Neuron (in vitro differentiated cells): ENCODE results near the gene BRAF.
"Not testable (repeated sequence)": the region's sequence is repeated elsewhere in the genome, so short reads cannot be mapped to it uniquely, and the experiment has no call there.

ENCODE experiments used
- H2AFZ ChIP-seq: one replicate; pipeline ENCODE4 v1.6.1; 2013; ENCODE audit warnings: low read depth, mild to moderate bottlenecking, inconsistent platforms, low read length, moderate library complexity
- H3K27me3 ChIP-seq: one replicate; pipeline ENCODE4 v1.6.1; 2013; ENCODE audit warnings: low read length; ENCODE audit not compliant: insufficient read depth
- H3K36me3 ChIP-seq: one replicate; pipeline ENCODE4 v1.6.1; 2013; ENCODE audit warnings: low read length; ENCODE audit not compliant: insufficient read depth
- H3K4me1 ChIP-seq: one replicate; pipeline ENCODE4 v1.6.1; 2013; ENCODE audit warnings: low read length; ENCODE audit not compliant: insufficient read depth
- H3K4me3 ChIP-seq: 2 replicates; pipeline ENCODE4 v1.5.1; 2013; ENCODE audit warnings: mild to moderate bottlenecking, low read length, moderate library complexity
- H3K9me3 ChIP-seq: one replicate; pipeline ENCODE4 v1.6.1; 2013; ENCODE audit warnings: low read length

Gene BRAF

DNA sequence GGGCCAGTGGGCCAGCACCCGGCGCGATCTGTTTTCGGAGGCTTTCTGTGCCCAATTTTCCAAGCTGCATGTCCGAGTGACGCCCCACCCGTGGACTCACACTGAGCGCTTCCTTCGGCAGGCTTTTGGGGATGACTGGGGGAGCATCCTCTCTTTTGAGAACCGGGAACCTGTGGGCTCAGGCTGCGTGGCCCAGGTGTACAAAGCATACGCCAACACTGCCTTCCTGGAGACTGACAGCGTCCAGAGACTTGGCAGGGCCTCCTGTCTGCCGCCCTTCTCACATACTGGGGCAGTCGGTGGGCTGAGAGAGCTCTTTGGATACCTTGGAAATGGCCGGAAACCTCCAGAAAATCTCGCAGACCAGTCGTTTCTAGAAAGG is 251.0 kb downstream of the BRAF start:
- H3K4me3 ChIP-seq: no peak overlapping the region
- no peaks in the 10 kb centered on the region for H3K9me3 ChIP-seq
- H3K4me1 ChIP-seq: no peaks in the 10 kb centered on the region
- no peak overlapping the region for H2AFZ ChIP-seq
- H3K27me3 ChIP-seq: no peaks in the 10 kb centered on the region
- H3K36me3 ChIP-seq: no peaks in the 10 kb centered on the region

DNA sequence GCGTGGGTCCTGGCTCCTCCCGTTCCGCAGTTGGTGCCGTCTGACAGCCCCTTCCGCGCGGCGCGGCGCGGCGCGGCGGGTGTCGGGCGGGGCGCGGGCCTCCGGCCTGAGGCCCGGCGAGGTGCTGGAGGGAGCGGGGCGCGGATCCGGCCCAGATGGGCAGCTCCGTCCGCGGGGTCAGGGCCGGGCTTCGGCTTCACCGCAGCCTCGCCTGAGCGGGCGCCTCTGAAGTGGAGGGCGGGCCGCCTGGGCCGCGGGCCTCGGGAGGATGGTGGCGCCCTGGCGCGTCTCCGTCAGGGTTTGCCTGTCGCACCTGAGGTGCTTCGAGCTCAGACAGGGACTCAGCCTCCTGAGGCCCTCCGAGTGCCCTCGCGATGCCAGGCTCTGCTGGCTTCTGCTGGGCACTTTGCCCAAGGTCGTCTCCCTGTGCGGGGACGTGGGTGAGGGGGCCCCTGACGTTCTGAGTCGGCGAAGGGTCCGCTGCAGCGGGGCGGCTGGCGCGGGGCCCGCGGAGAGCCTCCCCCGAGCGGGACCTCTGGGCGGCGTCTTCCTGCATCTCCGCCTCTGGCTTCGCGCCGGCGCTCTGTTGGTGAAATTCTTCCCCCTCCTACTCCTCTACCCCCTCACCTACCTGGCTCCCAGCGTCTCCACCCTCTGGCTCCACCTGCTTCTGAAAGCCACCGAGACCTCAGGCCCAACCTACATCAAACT is 251.5 kb downstream of the BRAF start:
- no peaks in the 10 kb centered on the region for H3K4me1 ChIP-seq
- H2AFZ ChIP-seq: peak overlapping the region; percentile 96

DNA sequence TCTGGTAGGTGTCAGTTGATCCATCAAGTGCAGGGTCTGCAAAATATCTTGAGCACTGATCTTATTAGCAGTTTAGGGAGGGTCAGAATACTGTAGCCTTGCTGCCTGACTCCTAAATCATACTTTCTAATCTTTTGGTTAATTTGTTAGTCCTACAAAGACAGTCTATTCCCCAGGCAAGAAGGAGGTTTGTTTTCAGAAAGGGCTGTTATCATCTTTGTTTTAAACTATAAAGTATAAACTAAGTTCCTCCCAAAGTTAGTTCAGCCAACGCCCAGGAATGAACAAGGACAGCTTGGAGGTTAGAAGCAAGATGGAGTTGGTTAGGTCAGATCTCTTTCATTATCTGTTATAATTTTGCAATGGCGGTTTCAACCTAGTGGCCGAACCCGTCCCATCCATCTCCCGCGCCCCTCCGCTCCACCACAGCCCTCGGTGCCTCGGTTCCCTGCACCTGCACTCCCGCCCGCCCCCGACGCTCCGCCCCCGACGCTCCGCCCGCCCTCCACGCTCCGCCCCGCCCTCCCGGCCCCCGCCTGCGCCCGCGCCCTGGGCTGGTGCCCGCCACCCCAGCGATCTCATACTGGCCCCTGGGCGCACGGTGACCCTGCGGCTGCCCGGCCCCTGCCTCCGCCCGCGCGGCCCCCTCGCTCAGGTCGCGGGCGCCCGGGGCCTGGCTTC is 252.2 kb downstream of the BRAF start, which contains the start of gene ADCK2:
Gene ADCK2, plus strand, starts transcription at position 564 of the 681 bp plus-strand sequence. CDS start 386 bp downstream, outside the sequence.
- H2AFZ ChIP-seq: peak within 1 kb of the TSS; percentile 96
- H3K9me3 ChIP-seq: no peaks in the 10 kb centered on the region
- no peaks in the 10 kb centered on the region for H3K4me1 ChIP-seq
- peaks cover 3% of the 10 kb centered on the region for H3K27me3 ChIP-seq
- H3K4me3 ChIP-seq: peak within 1 kb of the TSS; percentile 53
- H3K36me3 ChIP-seq: no peaks in the 10 kb centered on the region

More for the DNA sequence above, 251.5 kb downstream of the BRAF start:
- Histone ChIP-seq H3K9me3 (no peaks in the 10 kb centered on the region), H3K36me3 (no peaks in the 10 kb centered on the region), H3K4me3 (peak overlapping the region; percentile 53), H3K27me3 (peaks cover under 1% of the 10 kb centered on the region)

DNA sequence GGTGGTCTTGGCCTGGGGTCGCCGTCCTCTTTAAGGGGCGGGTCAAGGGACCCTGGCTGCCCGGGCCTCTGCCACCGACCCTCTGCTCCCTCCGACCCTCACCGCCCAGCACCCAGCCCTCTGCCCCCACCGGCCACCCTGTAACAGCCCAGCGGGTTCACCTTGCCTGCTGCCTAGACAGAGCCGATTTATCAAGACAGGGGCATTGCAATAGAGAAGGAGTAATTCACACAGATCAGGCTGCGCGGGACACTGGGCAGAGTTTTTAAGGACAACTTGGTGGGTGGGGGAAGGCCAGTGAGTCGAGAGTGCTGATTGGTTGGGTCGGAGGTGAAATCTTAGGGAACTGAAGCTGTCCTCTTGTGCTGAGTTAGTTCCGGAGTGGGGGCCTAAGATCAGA is 252.8 kb downstream of the BRAF start:
- Histone ChIP-seq H3K9me3 (no peaks in the 10 kb centered on the region), H3K4me3 (peak overlapping the region; percentile 53), H3K4me1 (no peaks in the 10 kb centered on the region), H3K27me3 (peaks cover 4% of the 10 kb centered on the region), H3K36me3 (no peaks in the 10 kb centered on the region), H2AFZ (peak overlapping the region; percentile 82)

DNA sequence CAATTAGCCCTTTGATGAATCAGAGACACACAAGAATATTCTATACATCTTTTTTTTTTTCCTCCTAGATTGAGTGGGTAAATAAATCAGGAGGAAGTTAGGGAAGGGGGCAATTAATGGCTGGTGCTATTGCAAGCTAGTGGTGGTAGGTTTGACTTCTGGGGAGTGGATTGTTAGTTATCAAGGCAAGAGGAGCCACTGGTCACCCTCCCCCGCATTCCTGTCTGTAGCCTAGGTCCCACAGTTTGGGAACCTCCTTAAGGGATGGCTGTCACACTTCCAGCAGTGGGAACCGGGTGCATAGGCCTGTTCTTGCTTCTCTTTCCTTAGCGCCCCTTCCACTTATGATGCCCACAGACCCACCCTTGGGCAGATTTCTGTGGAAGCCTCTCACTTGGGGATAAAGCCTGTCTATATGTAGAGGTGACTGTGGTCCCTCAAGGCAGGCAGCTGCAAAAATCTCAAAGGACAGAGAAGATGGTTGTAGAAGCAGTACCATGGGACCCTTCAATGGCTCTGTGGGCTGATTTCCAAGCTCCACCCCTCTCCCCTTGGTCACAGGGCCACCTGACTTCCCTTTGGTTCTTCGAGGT is 254.3 kb downstream of the BRAF start:
- Histone ChIP-seq H3K4me1 (no peaks in the 10 kb centered on the region), H3K9me3 (no peaks in the 10 kb centered on the region), H3K4me3 (no peak overlapping the region), H3K36me3 (no peaks in the 10 kb centered on the region), H2AFZ (no peak overlapping the region), H3K27me3 (peaks cover 11% of the 10 kb centered on the region)

DNA sequence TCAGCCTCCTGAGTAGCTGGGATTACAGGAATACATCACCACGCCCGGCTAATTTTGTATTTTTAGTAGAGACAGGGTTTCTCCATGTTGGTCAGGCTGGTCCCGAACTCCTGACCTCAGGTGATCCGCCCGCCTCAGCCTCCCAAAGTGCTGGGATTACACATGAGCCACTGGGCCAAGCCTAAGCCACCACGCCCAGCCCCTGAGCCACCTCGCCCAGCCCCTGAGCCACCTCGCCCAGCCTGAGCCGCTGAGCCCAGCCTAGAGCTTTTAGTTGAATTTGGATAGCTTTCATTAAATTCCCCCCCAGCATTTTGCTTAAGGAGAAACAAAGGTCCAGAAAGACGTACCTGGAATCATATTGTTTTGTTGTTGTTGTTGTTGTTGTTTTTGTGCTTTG is 254.9 kb downstream of the BRAF start:
- H3K9me3 ChIP-seq, H2AFZ ChIP-seq, H3K4me3 ChIP-seq, H3K36me3 ChIP-seq, H3K4me1 ChIP-seq: not testable (repeated sequence)
- H3K27me3 ChIP-seq: peaks cover 11% of the 10 kb centered on the region

DNA sequence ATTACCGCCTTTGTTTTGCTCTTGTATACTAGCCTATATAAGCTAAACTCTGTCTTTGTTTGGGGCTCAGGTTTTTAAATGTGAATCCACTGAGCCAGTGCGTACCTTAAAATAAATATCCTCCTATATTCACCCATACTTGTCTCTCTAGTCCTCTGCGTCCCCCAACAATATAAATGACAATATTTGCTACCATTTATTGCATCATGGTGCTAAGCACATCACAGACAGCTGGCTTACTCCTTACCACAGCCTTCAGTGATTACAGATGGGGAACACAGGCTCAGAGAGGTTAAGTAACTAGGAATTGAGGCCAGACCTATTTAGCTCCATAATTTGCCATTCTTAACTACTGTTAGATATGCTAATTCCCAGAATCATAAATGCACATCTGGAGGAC is 255.4 kb downstream of the BRAF start:
- Histone ChIP-seq H3K9me3 (no peaks in the 10 kb centered on the region), H3K27me3 (peaks cover 11% of the 10 kb centered on the region), H3K4me3 (no peak overlapping the region), H3K4me1 (no peaks in the 10 kb centered on the region), H2AFZ (no peak overlapping the region), H3K36me3 (no peaks in the 10 kb centered on the region)
